Upper lobe of left lung (tissue), 6 donors: ENCODE results near the gene RNH1. TPM values are rescaled to one million over a fixed set of nuclear protein-coding genes. Genes with fewer than 3 reads are reported as not detected.
A peak's percentile ranks its signal among the peaks of the same experiment; 100 is the strongest.

Experiments used
- ATAC-seq, 2 donors: fragments of 200-7000 bp; cut with Tn5 transposase; one replicate each; pipeline ENCODE4 v1.9.1; 2022; ENCODE audit warnings: mild to moderate bottlenecking in 2 of 2, moderate library complexity in 2 of 2; ENCODE audit not compliant: low FRiP score in 2 of 2
- DNase-seq, 2 donors: peaks; one replicate each; pipeline ENCODE4 v3.0.0-alpha.2; 2019 to 2020
- H3K27ac ChIP-seq, 4 donors: fragments of 200-600 bp; sonication (generic); one replicate each; pipeline ENCODE4 v1.5.1; 2016 to 2019
- H3K27me3 ChIP-seq, 4 donors: fragments of 200-600 bp; sonication (generic); one replicate each; pipeline ENCODE4 v1.5.1; 2017 to 2019
- H3K36me3 ChIP-seq, 4 donors: fragments of 200-600 bp; sonication (generic); one replicate each; pipeline ENCODE4 v1.5.1; 2016 to 2019
- H3K4me1 ChIP-seq, 4 donors: fragments of 200-600 bp; sonication (generic); one replicate each; pipeline ENCODE4 v1.5.1; 2018 to 2019
- H3K4me3 ChIP-seq, 4 donors: fragments of 200-600 bp; sonication (generic); one replicate each; pipeline ENCODE4 v1.5.1; 2017 to 2019; ENCODE audit warnings: mild to moderate bottlenecking in 2 of 4, moderate library complexity in 1 of 4
- H3K9me3 ChIP-seq, 4 donors: fragments of 200-600 bp; sonication (generic); one replicate each; pipeline ENCODE4 v1.5.1; 2018 to 2019
- EP300 ChIP-seq, 4 donors: sonication (generic); formaldehyde crosslinking; IDR thresholded peaks; one replicate each; pipeline ENCODE4 v1.5.1; 2017; ENCODE audit warnings: antibody characterized with exemption in 4 of 4, control low read depth in 2 of 4
- POLR2A ChIP-seq, 4 donors: fragments of 450-650 bp; IDR thresholded peaks; one replicate each; pipeline ENCODE4 v1.5.1; 2016 to 2017; ENCODE audit warnings: antibody characterized with exemption in 4 of 4, mild to moderate bottlenecking in 2 of 4
- POLR2AphosphoS5 ChIP-seq, 2 donors: sonication (generic); formaldehyde crosslinking; IDR thresholded peaks; one replicate each; pipeline ENCODE4 v1.5.1; 2017; ENCODE audit warnings: antibody characterized with exemption in 2 of 2
- WGBS, 2 donors: methylation state at CpG; one replicate each; pipeline ENCODE4 v1.1.5; 2017 to 2018; 5-methylcytosine and 5-hydroxymethylcytosine counted together
- total RNA-seq, 6 donors: library from RNA; depleted of rRNA in 4 of 6; stranded (reverse); fragments of >200 nt in 4 of 6; gene quantifications; one replicate each; pipeline versions ENCODE4 v1.1.0 to v1.2.1, GENCODE V29; 2016 to 2021
- TF ChIP-seq, protein P1 (sequence below), 6 experiments: fragments of 450-650 bp in 4 of 6; fragments of 200-600 bp in 2 of 6; sonication (generic) in 2 of 6; IDR thresholded peaks; one replicate each; pipeline ENCODE4 v1.5.1; 2016 to 2019; ENCODE audit warnings: antibody characterized with exemption in 6 of 6
- donor health status: DM: no; HTN: no; CAD: no; lungs with moderate emphysema.
- donor health status: DM: no; HTN: yes; CAD: no; lungs with severe emphysema.

RNH1 gene
- total RNA-seq, 6 donors from 2014 or later: 236 to 374 (median 339) TPM

DNA sequence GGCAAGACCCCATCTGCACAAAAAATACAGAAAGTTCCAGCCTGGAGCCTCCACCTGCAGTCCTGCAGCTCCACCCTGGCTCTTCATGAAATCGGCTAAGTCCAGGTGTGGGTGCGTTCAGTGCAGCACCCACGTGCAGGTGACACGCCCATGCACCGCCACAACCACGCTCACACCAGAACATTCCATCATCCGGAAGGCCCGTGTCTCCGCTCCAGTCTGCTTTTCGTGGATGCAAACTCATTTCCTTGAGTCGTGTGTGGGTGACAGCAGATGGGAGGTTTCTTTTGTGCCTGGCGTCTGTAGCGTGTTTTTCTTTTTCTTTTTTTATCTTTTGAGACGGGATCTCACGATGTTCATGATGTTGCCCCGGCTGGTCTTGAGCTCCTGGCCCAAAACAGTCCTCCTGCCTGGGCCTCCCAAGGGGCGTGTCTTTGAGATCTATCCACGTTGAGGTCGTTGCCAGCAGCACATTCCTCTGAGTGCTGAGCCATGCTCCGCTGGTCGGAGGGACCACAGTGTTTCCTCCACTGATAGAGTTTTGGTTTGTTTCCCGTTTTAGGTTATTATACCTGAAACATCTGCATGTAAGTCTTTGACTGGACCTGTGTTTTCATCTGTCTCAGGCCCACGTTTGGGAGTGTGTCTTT, 49.8 kb downstream of the RNH1 start:
- Histone ChIP-seq H3K4me3 (no peak overlapping the region), H3K27ac (no peak overlapping the region), H3K36me3 (peaks cover 0 to 42% (median 24%) of the 10 kb centered on the region in 4 donors), H3K27me3 (no peaks in the 10 kb centered on the region), H3K4me1 (peaks cover 0 to under 1% (median 0%) of the 10 kb centered on the region in 4 donors), H3K9me3 (no peaks in the 10 kb centered on the region)
- no peak for DNase-seq
- ATAC-seq: no peak
- no peak for TF ChIP-seq EP300 (IDR thresholded peaks at IDR 0.05)
- no peak for TF ChIP-seq POLR2A (IDR thresholded peaks at IDR 0.05)
- TF ChIP-seq POLR2AphosphoS5 (IDR thresholded peaks at IDR 0.05): no peak
- TF ChIP-seq, protein P1, sequence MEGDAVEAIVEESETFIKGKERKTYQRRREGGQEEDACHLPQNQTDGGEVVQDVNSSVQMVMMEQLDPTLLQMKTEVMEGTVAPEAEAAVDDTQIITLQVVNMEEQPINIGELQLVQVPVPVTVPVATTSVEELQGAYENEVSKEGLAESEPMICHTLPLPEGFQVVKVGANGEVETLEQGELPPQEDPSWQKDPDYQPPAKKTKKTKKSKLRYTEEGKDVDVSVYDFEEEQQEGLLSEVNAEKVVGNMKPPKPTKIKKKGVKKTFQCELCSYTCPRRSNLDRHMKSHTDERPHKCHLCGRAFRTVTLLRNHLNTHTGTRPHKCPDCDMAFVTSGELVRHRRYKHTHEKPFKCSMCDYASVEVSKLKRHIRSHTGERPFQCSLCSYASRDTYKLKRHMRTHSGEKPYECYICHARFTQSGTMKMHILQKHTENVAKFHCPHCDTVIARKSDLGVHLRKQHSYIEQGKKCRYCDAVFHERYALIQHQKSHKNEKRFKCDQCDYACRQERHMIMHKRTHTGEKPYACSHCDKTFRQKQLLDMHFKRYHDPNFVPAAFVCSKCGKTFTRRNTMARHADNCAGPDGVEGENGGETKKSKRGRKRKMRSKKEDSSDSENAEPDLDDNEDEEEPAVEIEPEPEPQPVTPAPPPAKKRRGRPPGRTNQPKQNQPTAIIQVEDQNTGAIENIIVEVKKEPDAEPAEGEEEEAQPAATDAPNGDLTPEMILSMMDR (IDR thresholded peaks at IDR 0.05): no peak
- WGBS, 2 donors: 66 to 77% methylated on average over 23 of the region's 23 CpGs

DNA sequence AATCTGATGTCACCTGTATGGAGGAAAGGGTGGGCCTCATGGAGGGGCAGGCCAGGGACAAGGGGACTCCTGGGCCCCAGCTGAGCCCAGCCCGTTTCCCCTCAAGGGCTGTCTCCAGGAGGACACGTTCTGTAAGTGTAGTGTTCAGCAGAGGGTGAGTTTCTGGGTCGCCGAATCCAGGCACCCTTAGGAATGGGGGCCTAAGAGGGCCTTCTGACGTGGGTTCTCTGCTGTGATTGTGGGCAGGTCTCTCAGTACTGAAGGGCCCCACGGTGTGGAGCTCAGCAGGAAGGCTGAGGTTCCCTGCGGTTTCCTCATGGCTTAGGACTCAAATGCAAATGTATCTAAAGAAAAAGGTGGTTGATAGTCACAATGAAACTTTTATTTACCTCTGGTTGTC, 50.5 kb downstream of the RNH1 start:
- DNase-seq (no peak), ATAC-seq (no peak)
- no peaks in the 10 kb centered on the region for H3K9me3 ChIP-seq
- peaks cover 2 to 8% (median 5%) of the 10 kb centered on the region in 4 donors for H3K4me1 ChIP-seq
- TF ChIP-seq EP300 (IDR thresholded peaks at IDR 0.05): no peak
- TF ChIP-seq POLR2A (IDR thresholded peaks at IDR 0.05): no peak
- no peak for TF ChIP-seq POLR2AphosphoS5 (IDR thresholded peaks at IDR 0.05)
- TF ChIP-seq, protein P1 (IDR thresholded peaks at IDR 0.05): no peak
- no peaks in the 10 kb centered on the region for H3K27me3 ChIP-seq
- H3K27ac ChIP-seq: no peak overlapping the region
- H3K4me3 ChIP-seq: no peak overlapping the region
- 63 to 78% methylated on average over 7 of the region's 7 CpGs for WGBS, 2 donors
- peaks cover 0 to 43% (median 22%) of the 10 kb centered on the region in 4 donors for H3K36me3 ChIP-seq

DNA sequence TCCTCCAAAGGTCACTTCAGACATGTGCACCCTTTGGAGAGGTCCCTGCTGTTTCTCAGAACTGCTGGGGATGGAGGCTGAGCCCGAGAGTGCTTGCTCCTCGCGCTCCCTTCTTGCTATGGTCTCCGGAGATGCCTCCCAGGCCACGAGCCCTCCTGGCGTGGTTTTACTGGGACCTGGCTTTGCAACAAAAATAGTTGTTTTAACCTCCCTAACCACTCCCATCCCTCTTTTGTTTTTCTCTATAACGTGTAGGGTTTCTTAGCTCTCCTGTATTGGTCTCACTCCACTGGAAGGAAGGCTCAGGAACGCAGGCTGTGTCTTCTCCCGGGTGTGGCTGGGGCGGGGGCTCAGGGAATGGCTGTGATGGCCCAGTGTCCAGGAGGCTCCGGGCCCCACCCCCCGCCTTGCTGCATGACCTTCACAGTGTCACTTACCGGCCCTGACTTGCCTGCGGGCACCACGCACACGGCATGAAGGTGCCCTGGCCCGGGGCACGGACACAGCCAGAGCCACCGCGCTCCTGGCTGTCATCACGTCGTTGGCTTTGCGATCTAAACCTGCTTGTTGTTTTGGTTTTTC, 51.4 kb downstream of the RNH1 start:
- peak in 1 of 2 donors; percentile 70 for DNase-seq
- Histone ChIP-seq H3K4me1 (peaks cover 9 to 16% (median 12%) of the 10 kb centered on the region in 4 donors), H3K27ac (no peak overlapping the region), H3K9me3 (no peaks in the 10 kb centered on the region), H3K4me3 (no peak overlapping the region), H3K27me3 (no peaks in the 10 kb centered on the region), H3K36me3 (peaks cover 0 to 37% (median 17%) of the 10 kb centered on the region in 4 donors)
- 91 to 94% methylated on average over 23 of the region's 23 CpGs for WGBS, 2 donors
- no peak for ATAC-seq
- TF ChIP-seq EP300 (IDR thresholded peaks at IDR 0.05) (no peak), POLR2AphosphoS5 (IDR thresholded peaks at IDR 0.05) (no peak), POLR2A (IDR thresholded peaks at IDR 0.05) (no peak)
- TF ChIP-seq, protein P1 (IDR thresholded peaks at IDR 0.05): no peak

DNA sequence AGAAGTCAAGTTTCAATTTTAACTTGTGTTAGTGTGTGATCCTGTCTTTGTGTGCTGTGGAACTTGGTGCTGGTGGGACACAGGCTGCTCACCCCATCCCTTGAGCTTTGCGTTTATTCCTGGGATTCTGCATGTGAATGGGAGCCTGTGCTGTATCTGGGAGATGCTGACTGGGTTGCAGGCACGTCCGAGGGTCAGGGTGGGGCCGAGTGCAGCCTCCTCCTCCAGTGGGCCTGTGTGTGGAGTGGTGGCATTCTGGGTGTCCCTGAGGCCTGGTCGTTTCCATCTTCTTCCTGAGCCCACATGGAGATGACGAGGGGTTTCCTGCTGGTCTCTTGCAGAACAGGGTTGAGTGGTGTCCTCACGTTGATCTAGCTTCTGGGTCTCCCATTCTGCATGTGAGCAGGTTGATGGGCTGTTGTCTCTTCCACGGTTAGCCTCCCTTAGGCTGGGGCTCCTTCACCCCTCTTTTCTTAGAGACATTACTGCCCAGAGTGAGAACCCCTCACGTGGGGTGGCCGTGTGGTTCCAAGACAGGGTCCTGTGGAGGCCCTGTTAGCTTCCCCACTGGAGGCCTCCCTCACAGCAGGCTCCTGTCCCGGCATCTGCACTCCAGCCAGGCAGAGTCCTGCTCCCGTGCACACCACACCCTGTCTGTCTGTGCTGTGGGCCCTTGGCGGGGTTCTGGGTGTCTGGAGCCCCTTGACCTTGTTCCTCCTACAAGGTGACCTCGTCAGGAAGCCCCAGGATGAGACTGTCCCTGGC, 52.1 kb downstream of the RNH1 start:
- H3K27me3 ChIP-seq: no peaks in the 10 kb centered on the region
- H3K9me3 ChIP-seq: no peaks in the 10 kb centered on the region
- DNase-seq: no peak
- no peak overlapping the region for H3K27ac ChIP-seq
- no peak for ATAC-seq
- H3K4me3 ChIP-seq: no peak overlapping the region
- 76 to 80% methylated on average over 7 to 14 of the region's 14 CpGs for WGBS, 2 donors
- peaks cover 0 to 30% (median 14%) of the 10 kb centered on the region in 4 donors for H3K36me3 ChIP-seq
- TF ChIP-seq POLR2A (IDR thresholded peaks at IDR 0.05) (no peak), POLR2AphosphoS5 (IDR thresholded peaks at IDR 0.05) (no peak), EP300 (IDR thresholded peaks at IDR 0.05) (no peak)
- TF ChIP-seq, protein P1 (IDR thresholded peaks at IDR 0.05): no peak
- peaks cover 9 to 16% (median 12%) of the 10 kb centered on the region in 4 donors for H3K4me1 ChIP-seq
